ENCODE measurements around the gene CBARP. TPM values are rescaled to one million over a fixed set of nuclear protein-coding genes. Genes with fewer than 3 reads are reported as not detected.

Gene CBARP
- total and polyA plus RNA-seq, 2 of the 13 experiments (the other 11 are each of a cell fraction or from before 2014, with no cell fraction given), result 1.2 to 1.4 TPM

DNA sequence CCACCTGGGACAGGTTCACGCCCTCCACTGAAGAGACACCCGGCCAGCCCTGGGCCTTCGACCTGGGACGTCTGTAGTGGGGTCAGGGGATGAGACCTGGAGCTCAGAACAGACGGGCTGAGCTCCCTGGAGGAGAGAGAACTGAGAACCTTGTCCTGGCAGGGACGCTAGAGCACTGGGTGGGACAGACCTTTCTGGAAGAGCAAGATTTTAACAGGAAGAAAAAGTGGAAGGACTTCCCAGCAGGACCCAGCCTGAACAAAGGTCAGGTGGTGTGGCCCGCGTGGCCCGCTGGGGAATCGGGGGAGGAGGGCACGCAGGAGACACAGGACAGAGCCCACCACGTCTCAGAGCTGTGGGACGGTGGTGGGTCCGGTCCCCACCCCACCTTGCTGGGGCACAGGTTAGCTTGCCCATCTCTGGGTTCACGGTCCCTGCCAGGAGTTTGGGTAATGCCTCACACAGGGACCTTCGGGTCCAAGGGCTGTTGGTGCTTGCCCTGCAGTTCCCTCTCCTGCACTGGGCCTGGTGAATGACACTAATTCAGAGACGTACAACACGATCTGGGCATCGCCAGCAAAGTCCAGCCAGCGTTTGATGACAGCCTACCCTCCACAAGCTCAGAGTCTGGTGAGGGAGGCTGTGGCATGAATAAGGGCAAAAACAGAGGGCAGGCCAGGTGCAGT, 46.6 kb upstream of the CBARP start (continued):
- TF ChIP-seq ZNF780A (CRISPR knock-in tag; IDR thresholded peaks at IDR 0.05) (no peak), NR1H2 (CRISPR knock-in tag; IDR thresholded peaks at IDR 0.05; ENCODE audit: borderline replicate concordance, low read depth) (no peak), SP1 (IDR thresholded peaks at IDR 0.05) (no peak), SP1 (CRISPR knock-in tag; IDR thresholded peaks at IDR 0.05) (no peak), ZNF629 (CRISPR knock-in tag; conservative IDR thresholded peaks at IDR 0.05) (no peak), NBN (conservative IDR thresholded peaks at IDR 0.05) (no peak), PITX1 (CRISPR knock-in tag; IDR thresholded peaks at IDR 0.05) (no peak), KDM4B (CRISPR knock-in tag; IDR thresholded peaks at IDR 0.05) (no peak), SALL1 (CRISPR knock-in tag; IDR thresholded peaks at IDR 0.05) (peak; percentile 21), ZSCAN21 (CRISPR knock-in tag; IDR thresholded peaks at IDR 0.05; ENCODE audit: borderline replicate concordance) (no peak), POLR2G (IDR thresholded peaks at IDR 0.05; ENCODE audit: low read depth, low read length) (peak; percentile 75), ZNF282 (IDR thresholded peaks at IDR 0.05; ENCODE audit: partially characterized antibody) (no peak), ZSCAN9 (CRISPR knock-in tag; IDR thresholded peaks at IDR 0.05; ENCODE audit: borderline replicate concordance) (no peak), ZNF558 (CRISPR knock-in tag; IDR thresholded peaks at IDR 0.05; ENCODE audit: borderline replicate concordance) (no peak), ZNF781 (CRISPR knock-in tag; IDR thresholded peaks at IDR 0.05; ENCODE audit: borderline replicate concordance, not compliant biosample characterization) (no peak)
- TF ChIP-seq, protein P1, sequence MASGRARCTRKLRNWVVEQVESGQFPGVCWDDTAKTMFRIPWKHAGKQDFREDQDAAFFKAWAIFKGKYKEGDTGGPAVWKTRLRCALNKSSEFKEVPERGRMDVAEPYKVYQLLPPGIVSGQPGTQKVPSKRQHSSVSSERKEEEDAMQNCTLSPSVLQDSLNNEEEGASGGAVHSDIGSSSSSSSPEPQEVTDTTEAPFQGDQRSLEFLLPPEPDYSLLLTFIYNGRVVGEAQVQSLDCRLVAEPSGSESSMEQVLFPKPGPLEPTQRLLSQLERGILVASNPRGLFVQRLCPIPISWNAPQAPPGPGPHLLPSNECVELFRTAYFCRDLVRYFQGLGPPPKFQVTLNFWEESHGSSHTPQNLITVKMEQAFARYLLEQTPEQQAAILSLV (CRISPR knock-in tag; IDR thresholded peaks at IDR 0.05; ENCODE audit: borderline replicate concordance), result no peak
- TF ChIP-seq, protein P2, sequence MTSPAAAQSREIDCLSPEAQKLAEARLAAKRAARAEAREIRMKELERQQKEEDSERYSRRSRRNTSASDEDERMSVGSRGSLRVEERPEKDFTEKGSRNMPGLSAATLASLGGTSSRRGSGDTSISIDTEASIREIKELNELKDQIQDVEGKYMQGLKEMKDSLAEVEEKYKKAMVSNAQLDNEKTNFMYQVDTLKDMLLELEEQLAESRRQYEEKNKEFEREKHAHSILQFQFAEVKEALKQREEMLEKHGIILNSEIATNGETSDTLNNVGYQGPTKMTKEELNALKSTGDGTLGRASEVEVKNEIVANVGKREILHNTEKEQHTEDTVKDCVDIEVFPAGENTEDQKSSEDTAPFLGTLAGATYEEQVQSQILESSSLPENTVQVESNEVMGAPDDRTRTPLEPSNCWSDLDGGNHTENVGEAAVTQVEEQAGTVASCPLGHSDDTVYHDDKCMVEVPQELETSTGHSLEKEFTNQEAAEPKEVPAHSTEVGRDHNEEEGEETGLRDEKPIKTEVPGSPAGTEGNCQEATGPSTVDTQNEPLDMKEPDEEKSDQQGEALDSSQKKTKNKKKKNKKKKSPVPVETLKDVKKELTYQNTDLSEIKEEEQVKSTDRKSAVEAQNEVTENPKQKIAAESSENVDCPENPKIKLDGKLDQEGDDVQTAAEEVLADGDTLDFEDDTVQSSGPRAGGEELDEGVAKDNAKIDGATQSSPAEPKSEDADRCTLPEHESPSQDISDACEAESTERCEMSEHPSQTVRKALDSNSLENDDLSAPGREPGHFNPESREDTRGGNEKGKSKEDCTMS (CRISPR knock-in tag; conservative IDR thresholded peaks at IDR 0.05), result no peak
- TF ChIP-seq, protein P3, sequence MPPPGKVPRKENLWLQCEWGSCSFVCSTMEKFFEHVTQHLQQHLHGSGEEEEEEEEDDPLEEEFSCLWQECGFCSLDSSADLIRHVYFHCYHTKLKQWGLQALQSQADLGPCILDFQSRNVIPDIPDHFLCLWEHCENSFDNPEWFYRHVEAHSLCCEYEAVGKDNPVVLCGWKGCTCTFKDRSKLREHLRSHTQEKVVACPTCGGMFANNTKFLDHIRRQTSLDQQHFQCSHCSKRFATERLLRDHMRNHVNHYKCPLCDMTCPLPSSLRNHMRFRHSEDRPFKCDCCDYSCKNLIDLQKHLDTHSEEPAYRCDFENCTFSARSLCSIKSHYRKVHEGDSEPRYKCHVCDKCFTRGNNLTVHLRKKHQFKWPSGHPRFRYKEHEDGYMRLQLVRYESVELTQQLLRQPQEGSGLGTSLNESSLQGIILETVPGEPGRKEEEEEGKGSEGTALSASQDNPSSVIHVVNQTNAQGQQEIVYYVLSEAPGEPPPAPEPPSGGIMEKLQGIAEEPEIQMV (CRISPR knock-in tag; IDR thresholded peaks at IDR 0.05; ENCODE audit: low read depth), result no peak; the same call in 1 of the 2 replicates
- TF ChIP-seq, protein P4, sequence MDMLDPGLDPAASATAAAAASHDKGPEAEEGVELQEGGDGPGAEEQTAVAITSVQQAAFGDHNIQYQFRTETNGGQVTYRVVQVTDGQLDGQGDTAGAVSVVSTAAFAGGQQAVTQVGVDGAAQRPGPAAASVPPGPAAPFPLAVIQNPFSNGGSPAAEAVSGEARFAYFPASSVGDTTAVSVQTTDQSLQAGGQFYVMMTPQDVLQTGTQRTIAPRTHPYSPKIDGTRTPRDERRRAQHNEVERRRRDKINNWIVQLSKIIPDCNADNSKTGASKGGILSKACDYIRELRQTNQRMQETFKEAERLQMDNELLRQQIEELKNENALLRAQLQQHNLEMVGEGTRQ (IDR thresholded peaks at IDR 0.05; ENCODE audit: low read depth, low read length), result no peak
- TF ChIP-seq, protein P4 (CRISPR knock-in tag; IDR thresholded peaks at IDR 0.05; ENCODE audit: borderline replicate concordance), result no peak
- TF ChIP-seq, protein P5, sequence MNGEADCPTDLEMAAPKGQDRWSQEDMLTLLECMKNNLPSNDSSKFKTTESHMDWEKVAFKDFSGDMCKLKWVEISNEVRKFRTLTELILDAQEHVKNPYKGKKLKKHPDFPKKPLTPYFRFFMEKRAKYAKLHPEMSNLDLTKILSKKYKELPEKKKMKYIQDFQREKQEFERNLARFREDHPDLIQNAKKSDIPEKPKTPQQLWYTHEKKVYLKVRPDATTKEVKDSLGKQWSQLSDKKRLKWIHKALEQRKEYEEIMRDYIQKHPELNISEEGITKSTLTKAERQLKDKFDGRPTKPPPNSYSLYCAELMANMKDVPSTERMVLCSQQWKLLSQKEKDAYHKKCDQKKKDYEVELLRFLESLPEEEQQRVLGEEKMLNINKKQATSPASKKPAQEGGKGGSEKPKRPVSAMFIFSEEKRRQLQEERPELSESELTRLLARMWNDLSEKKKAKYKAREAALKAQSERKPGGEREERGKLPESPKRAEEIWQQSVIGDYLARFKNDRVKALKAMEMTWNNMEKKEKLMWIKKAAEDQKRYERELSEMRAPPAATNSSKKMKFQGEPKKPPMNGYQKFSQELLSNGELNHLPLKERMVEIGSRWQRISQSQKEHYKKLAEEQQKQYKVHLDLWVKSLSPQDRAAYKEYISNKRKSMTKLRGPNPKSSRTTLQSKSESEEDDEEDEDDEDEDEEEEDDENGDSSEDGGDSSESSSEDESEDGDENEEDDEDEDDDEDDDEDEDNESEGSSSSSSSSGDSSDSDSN (CRISPR knock-in tag; IDR thresholded peaks at IDR 0.05), result 0 out of 2 replicates have a peak, but pooled peaks have one; percentile 5
